ENCODE data around the gene CCDC92. TPM values are rescaled to one million over a fixed set of nuclear protein-coding genes. Genes with fewer than 3 reads are reported as not detected.
A peak's percentile ranks its signal among the peaks of the same experiment; 100 is the strongest.
"Not testable (repeated sequence)": the region's sequence is repeated elsewhere in the genome, so short reads cannot be mapped to it uniquely, and the experiment has no call there.

CCDC92 gene
- total RNA-seq, 8 experiments from 2014 or later = 11.7 to 42.2 (median 25.7) TPM

GRCh38 chr12:123948796-123949769, 23.5 kb downstream of the CCDC92 start:
- 20 to 100% (median 42%) methylated on average over 1 to 9 of the region's 19 CpGs for WGBS, 10 experiments
- in situ Hi-C loops (cut with MboI; ENCODE audit: low pct_unique_long_range_greater_than_20kb in 2 of 9, low sequenced_read_pairs in 9 of 9, unreplicated experiment in 9 of 9) = no loop called here
- peak overlapping the region in 3 of 5 donors; percentile 1 to 7 (median 3) for H3K4me3 ChIP-seq
- peak in 5 of 8 experiments; percentile 79 to 87 (median 83) for ATAC-seq (replicated peaks in 6 of 8)
- peak overlapping the region; percentile 91 to 96 for H3K27ac ChIP-seq
- H3K4me1 ChIP-seq (replicated peaks in 1 of 2) = peaks cover 47 to 55% of the 10 kb centered on the region in 2 donors

- peak in 5 of 8 experiments; percentile 57 to 84 (median 75) for ATAC-seq (replicated peaks in 6 of 8)
- H3K27ac ChIP-seq = peak overlapping the region; percentile 91 to 96
- WGBS, 10 experiments = 7 to 100% (median 81%) methylated on average over 1 to 10 of the region's 11 CpGs; no CpG with 5 or more reads in 2 of the 10 experiments
- in situ Hi-C loops (cut with MboI; ENCODE audit: low pct_unique_long_range_greater_than_20kb in 2 of 9, low sequenced_read_pairs in 9 of 9, unreplicated experiment in 9 of 9) = no loop called here
- H3K4me1 ChIP-seq (replicated peaks in 1 of 2) = peaks cover 47 to 55% of the 10 kb centered on the region in 2 donors
- H3K4me3 ChIP-seq = peak overlapping the region in 3 of 5 donors; percentile 1 to 7 (median 3)
Observed at GRCh38 chr12:123948401-123948795, 24.2 kb downstream of the CCDC92 start.

- Histone ChIP-seq H3K4me1 (replicated peaks in 1 of 2) (peaks cover 47 to 55% of the 10 kb centered on the region in 2 donors), H3K4me3 (peak overlapping the region in 1 of 5 donors; percentile 1), H3K27ac (peak overlapping the region; percentile 91 to 96)
- in situ Hi-C loops (cut with MboI; ENCODE audit: low pct_unique_long_range_greater_than_20kb in 2 of 9, low sequenced_read_pairs in 9 of 9, unreplicated experiment in 9 of 9); ATAC-seq (replicated peaks in 6 of 8): not testable (repeated sequence)
- WGBS, 10 experiments = 100% methylated on average over 2 of the region's 7 CpGs; no CpG with 5 or more reads in 9 of the 10 experiments
Observed at GRCh38 chr12:123947531-123947930, 25.1 kb downstream of the CCDC92 start.

- in situ Hi-C loops (cut with MboI; ENCODE audit: low pct_unique_long_range_greater_than_20kb in 2 of 9, low sequenced_read_pairs in 9 of 9, unreplicated experiment in 9 of 9); ATAC-seq (replicated peaks in 6 of 8); H3K4me3 ChIP-seq: not testable (repeated sequence)
- Histone ChIP-seq H3K27ac (peak overlapping the region; percentile 83 to 96), H3K4me1 (replicated peaks in 1 of 2) (peaks cover 47 to 49% of the 10 kb centered on the region in 2 donors)
- 40 to 100% (median 96%) methylated on average over 1 to 4 of the region's 35 CpGs; no CpG with 5 or more reads in 6 of the 10 experiments for WGBS, 10 experiments
Observed at GRCh38 chr12:123946516-123947505, 25.8 kb downstream of the CCDC92 start.

- in situ Hi-C loops (cut with MboI; ENCODE audit: low pct_unique_long_range_greater_than_20kb in 2 of 9, low sequenced_read_pairs in 9 of 9, unreplicated experiment in 9 of 9) = no loop called here
- WGBS, 10 experiments = 20 to 100% (median 80%) methylated on average over 1 to 6 of the region's 8 CpGs; no CpG with 5 or more reads in 5 of the 10 experiments
- ATAC-seq (replicated peaks in 6 of 8) = no peak
- H3K27ac ChIP-seq = peak overlapping the region in 1 of 2 donors; percentile 83
- H3K4me1 ChIP-seq (replicated peaks in 1 of 2) = peaks cover 43 to 46% of the 10 kb centered on the region in 2 donors
- no peak overlapping the region for H3K4me3 ChIP-seq
Observed at GRCh38 chr12:123946152-123946515, 26.5 kb downstream of the CCDC92 start.

- Histone ChIP-seq H3K4me3 (no peak overlapping the region), H3K4me1 (replicated peaks in 1 of 2) (peaks cover 37 to 40% of the 10 kb centered on the region in 2 donors), H3K27ac (no peak overlapping the region)
- ATAC-seq (replicated peaks in 6 of 8) = no peak
- in situ Hi-C loops (cut with MboI; ENCODE audit: low pct_unique_long_range_greater_than_20kb in 2 of 9, low sequenced_read_pairs in 9 of 9, unreplicated experiment in 9 of 9) = no loop called here
- 73 to 91% (median 86%) methylated on average over 4 to 12 of the region's 25 CpGs; no CpG with 5 or more reads in 3 of the 10 experiments for WGBS, 10 experiments
Observed at GRCh38 chr12:123945287-123946151, 27.1 kb downstream of the CCDC92 start.

- no peak overlapping the region for H3K4me3 ChIP-seq
- peaks cover 28 to 31% of the 10 kb centered on the region in 2 donors for H3K4me1 ChIP-seq (replicated peaks in 1 of 2)
- in situ Hi-C loops (cut with MboI; ENCODE audit: low pct_unique_long_range_greater_than_20kb in 2 of 9, low sequenced_read_pairs in 9 of 9, unreplicated experiment in 9 of 9) = no loop called here
- WGBS, 10 experiments = 78 to 100% (median 92%) methylated on average over 1 to 10 of the region's 10 CpGs
- H3K27ac ChIP-seq = no peak overlapping the region
- no peak for ATAC-seq (replicated peaks in 6 of 8)
Observed at GRCh38 chr12:123944696-123945095, 27.9 kb downstream of the CCDC92 start.

- Histone ChIP-seq H3K4me1 (replicated peaks in 1 of 2) (peaks cover 20 to 23% of the 10 kb centered on the region in 2 donors), H3K27ac (no peak overlapping the region), H3K4me3 (no peak overlapping the region)
- in situ Hi-C loops (cut with MboI; ENCODE audit: low pct_unique_long_range_greater_than_20kb in 2 of 9, low sequenced_read_pairs in 9 of 9, unreplicated experiment in 9 of 9) = no loop called here
- 93 to 100% (median 97%) methylated on average over 2 to 5 of the region's 5 CpGs; no CpG with 5 or more reads in 6 of the 10 experiments for whole genome bisulfite sequencing, 10 experiments
- ATAC-seq (replicated peaks in 6 of 8) = no peak
Observed at GRCh38 chr12:123943816-123944215, 28.8 kb downstream of the CCDC92 start.

GRCh38 chr12:123942911-123943648, 29.6 kb downstream of the CCDC92 start:
- Histone ChIP-seq H3K27ac (no peak overlapping the region), H3K4me1 (replicated peaks in 1 of 2) (peaks cover 12 to 15% of the 10 kb centered on the region in 2 donors), H3K4me3 (no peak overlapping the region)
- peak in 1 of 8 experiments; percentile 29 for ATAC-seq (replicated peaks in 6 of 8)
- 67 to 100% (median 93%) methylated on average over 1 to 5 of the region's 16 CpGs; no CpG with 5 or more reads in 5 of the 10 experiments for WGBS, 10 experiments
- in situ Hi-C loops (cut with MboI; ENCODE audit: low pct_unique_long_range_greater_than_20kb in 2 of 9, low sequenced_read_pairs in 9 of 9, unreplicated experiment in 9 of 9) = no loop called here

GRCh38 chr12:123942238-123942653, 30.4 kb downstream of the CCDC92 start:
- in situ Hi-C loops (cut with MboI; ENCODE audit: low pct_unique_long_range_greater_than_20kb in 2 of 9, low sequenced_read_pairs in 9 of 9, unreplicated experiment in 9 of 9) = no loop called here
- H3K27ac ChIP-seq = no peak overlapping the region

GRCh38 chr12:123941624-123942237, 30.9 kb downstream of the CCDC92 start:
- Histone ChIP-seq H3K4me3 (no peak overlapping the region), H3K4me1 (replicated peaks in 1 of 2) (peaks cover 0 to 2% of the 10 kb centered on the region in 2 donors), H3K27ac (no peak overlapping the region)
- in situ Hi-C loops (cut with MboI; ENCODE audit: low pct_unique_long_range_greater_than_20kb in 2 of 9, low sequenced_read_pairs in 9 of 9, unreplicated experiment in 9 of 9) = no loop called here
- WGBS, 10 experiments = 76 to 98% (median 91%) methylated on average over 3 to 10 of the region's 13 CpGs; no CpG with 5 or more reads in 2 of the 10 experiments
- no peak for ATAC-seq (replicated peaks in 6 of 8)

More at GRCh38 chr12:123942238-123942653, 30.4 kb downstream of the CCDC92 start:
- no peak for ATAC-seq (replicated peaks in 6 of 8)
- Histone ChIP-seq H3K4me3 (no peak overlapping the region), H3K4me1 (replicated peaks in 1 of 2) (peaks cover 4 to 7% of the 10 kb centered on the region in 2 donors)
- 26 to 100% (median 80%) methylated on average over 1 to 10 of the region's 10 CpGs; no CpG with 5 or more reads in 1 of the 10 experiments for WGBS, 10 experiments

Measured in motor neuron (in vitro differentiated cells).